Measurements from ENCODE around the gene SLC25A3.
A peak's percentile ranks its signal among the peaks of the same experiment; 100 is the strongest.
"Not testable (repeated sequence)": the region's sequence is repeated elsewhere in the genome, so short reads cannot be mapped to it uniquely, and the experiment has no call there.

SLC25A3 gene

DNA sequence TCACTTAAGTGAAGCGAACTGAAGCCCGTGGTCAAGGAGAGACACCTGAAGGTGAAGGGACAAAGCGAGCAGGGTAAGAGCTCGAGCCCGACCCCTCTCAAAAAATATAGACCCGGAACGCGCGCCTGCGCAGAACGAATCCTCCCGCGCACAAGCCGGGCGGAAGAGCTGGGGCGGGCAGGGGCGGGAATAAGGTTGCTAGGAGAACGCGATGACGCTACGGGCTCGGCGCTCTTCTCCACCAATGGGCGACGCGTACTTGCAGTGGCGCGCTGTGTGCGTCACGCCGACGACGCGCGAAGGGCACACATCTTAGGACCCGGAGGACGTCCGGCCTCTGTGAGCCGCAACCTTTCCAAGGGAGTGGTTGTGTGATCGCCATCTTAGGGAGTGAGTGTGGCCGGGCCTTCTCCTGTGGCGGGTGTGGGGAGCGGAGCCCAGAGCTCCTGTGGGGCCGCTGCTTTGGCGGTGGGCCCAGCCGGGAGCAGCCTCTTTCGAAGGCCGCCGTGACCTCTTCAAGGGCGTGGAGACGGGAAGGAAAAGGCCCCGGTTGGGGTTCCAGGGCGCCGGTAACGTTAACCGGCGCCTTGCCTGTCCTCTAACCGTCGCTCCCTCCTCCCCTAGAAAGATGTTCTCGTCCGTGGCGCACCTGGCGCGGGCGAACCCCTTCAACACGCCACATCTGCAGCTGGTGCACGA, at the start of gene SLC25A3:
TSS of gene SLC25A3 (plus strand) at position 336 of the 699 bp plus-strand sequence. CDS start at position 629, 293 bp downstream.
- peak; percentile 99 for DNase-seq (ENCODE audit: low read depth)
- H3K4me3 ChIP-seq (replicated peaks; ENCODE audit: low read depth, low read length) = peak within 1 kb of the TSS; percentile 99
- TF ChIP-seq CTCF (IDR thresholded peaks at IDR 0.05; ENCODE audit: low read length, missing control alignments) = no peak

- no peak overlapping the region for H3K4me3 ChIP-seq (replicated peaks; ENCODE audit: low read depth, low read length)
- DNase-seq (ENCODE audit: low read depth) = no peak
- TF ChIP-seq CTCF (IDR thresholded peaks at IDR 0.05; ENCODE audit: low read length, missing control alignments) = no peak
Observed at GRCh38 chr12:98543701-98544100, 49.8 kb upstream of the SLC25A3 start.

DNA sequence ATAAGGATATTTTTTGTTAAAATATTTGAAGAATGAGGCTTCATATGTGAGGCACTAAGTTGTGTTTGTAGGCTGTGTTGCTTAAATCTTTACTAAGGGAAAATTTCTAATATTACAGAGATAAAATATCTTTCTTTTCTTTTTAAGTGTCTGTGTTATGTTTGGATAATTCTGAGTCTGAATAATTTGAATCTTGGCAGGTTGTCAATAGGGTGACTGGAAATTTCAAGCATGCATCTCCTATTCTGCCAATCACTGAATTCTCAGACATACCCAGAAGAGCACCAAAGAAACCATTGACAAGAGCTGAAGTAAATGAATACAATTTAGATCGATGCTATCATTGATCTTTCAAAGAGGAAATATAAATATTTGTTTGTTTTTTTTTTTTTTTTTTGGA, 48.7 kb upstream of the SLC25A3 start:
- DNase-seq (ENCODE audit: low read depth) = peak; percentile 20
- no peak overlapping the region for H3K4me3 ChIP-seq (replicated peaks; ENCODE audit: low read depth, low read length)
- no peak for TF ChIP-seq CTCF (IDR thresholded peaks at IDR 0.05; ENCODE audit: low read length, missing control alignments)

- TF ChIP-seq CTCF (IDR thresholded peaks at IDR 0.05; ENCODE audit: low read length, missing control alignments) = no peak
- DNase-seq (ENCODE audit: low read depth) = no peak
- no peak overlapping the region for H3K4me3 ChIP-seq (replicated peaks; ENCODE audit: low read depth, low read length)
Observed at GRCh38 chr12:98549371-98550110, 43.9 kb upstream of the SLC25A3 start.

DNA sequence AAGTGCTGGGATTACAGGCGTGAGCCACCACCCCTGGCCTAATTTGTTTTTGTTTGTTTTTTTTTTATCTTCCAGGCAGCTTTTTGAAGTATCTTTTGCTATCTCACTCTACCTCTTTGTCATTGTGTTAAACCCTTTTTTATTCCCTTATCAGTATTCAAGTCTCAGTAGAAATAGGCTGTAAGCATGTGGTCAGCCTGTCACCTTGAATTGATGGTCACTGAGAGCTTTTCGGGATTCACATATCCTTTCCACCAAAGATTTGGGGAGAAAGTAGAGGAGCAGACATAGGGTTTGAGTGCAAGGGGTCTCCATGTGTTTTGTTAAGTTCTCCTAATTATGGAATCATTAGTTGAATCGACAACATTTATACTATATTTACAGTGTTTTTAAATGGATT, 41.7 kb upstream of the SLC25A3 start:
- DNase-seq (ENCODE audit: low read depth) = no peak
- no peak for TF ChIP-seq CTCF (IDR thresholded peaks at IDR 0.05; ENCODE audit: low read length, missing control alignments)
- H3K4me3 ChIP-seq (replicated peaks; ENCODE audit: low read depth, low read length) = no peak overlapping the region

DNA sequence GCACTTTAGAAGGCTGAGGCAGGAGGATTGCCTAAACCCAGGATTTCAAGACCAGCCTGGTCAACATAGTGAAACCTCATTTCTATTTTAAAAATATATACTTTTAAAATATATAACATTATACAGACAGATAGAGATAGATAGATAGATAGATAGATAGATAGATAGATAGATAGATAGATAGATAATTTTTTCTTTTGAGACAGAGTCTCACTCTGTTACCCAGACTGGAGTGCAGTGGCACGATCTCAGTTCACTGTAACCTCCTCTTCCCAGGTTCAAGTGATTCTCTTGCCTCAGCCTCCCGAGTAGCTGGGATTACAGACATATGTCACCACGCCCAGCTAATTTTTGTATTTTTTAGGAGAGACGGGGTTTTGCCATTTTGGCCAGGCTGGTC, 35.4 kb upstream of the SLC25A3 start:
- not testable (repeated sequence) for H3K4me3 ChIP-seq (replicated peaks; ENCODE audit: low read depth, low read length); DNase-seq (ENCODE audit: low read depth)

GRCh38 chr12:98559666-98560065, 33.8 kb upstream of the SLC25A3 start:
- TF ChIP-seq CTCF (IDR thresholded peaks at IDR 0.05; ENCODE audit: low read length, missing control alignments) = no peak
- H3K4me3 ChIP-seq (replicated peaks; ENCODE audit: low read depth, low read length) = no peak overlapping the region
- DNase-seq (ENCODE audit: low read depth) = no peak
